HepG2 (cell line): ENCODE measurements around the gene PXMP2. TPM values are rescaled to one million over a fixed set of nuclear protein-coding genes. Genes with fewer than 3 reads are reported as not detected.

Experiments used
- ATAC-seq: fragments of 200-7000 bp; cut with Tn5 transposase; 3 replicates; pipeline ENCODE4 v1.9.1; 2020; ENCODE audit warnings: mild to moderate bottlenecking, moderate library complexity
- BruUV-seq: library from RNA; stranded (reverse); fragments of 400-500 nt; replicated peaks from 2 replicates; lab custom pipeline; 2021; lab: Mats Ljungman, UMichigan
- CTCF ChIA-PET: fragments of 300-600 bp; formaldehyde crosslinking; extraction: SDS; loops from one replicate; lab custom pipeline; 2021; ENCODE audit warnings: low total read pairs, inconsistent platforms, low intra/inter-chr PET ratio; lab: Yijun Ruan, JAX
- POLR2A ChIA-PET: fragments of 350-600 bp; sonication (Branson Sonifier 250); formaldehyde crosslinking; loops from one replicate; lab custom pipeline; 2020; ENCODE audit warnings: antibody characterized with exemption, inconsistent platforms; lab: Yijun Ruan, JAX
- DNase-seq: peaks from one replicate; pipeline ENCODE4 v3.0.0-alpha.2; 2015; ENCODE audit warnings: low spot score
- FAIRE-seq: peaks from 3 replicates; lab custom pipeline; 2011; peaks lifted over from hg19 to GRCh38; lab: Jason Lieb, UNC
- H2AFZ ChIP-seq: one replicate; pipeline ENCODE4 v1.6.1; 2011; ENCODE audit warnings: low read length, inconsistent platforms
- H3K27ac ChIP-seq: fragments of 300-600 bp; 3 replicates; pipeline ENCODE4 v1.8.0; 2011; ENCODE audit warnings: mixed run types, mild to moderate bottlenecking, mixed read lengths, low read length, inconsistent platforms; ENCODE audit not compliant: insufficient read depth; ENCODE audit errors: extremely low read length
- H3K27me3 ChIP-seq, 2 experiments: fragments of 200-600 bp in 1 of 2; 2 replicates in 1 of 2; 3 replicates in 1 of 2; pipeline versions ENCODE4 v1.6.0 to v1.8.0; 2011; ENCODE audit warnings: low read length in 2 of 2, mild to moderate bottlenecking in 2 of 2, moderate library complexity in 2 of 2, inconsistent platforms in 1 of 2; ENCODE audit not compliant: insufficient read depth in 2 of 2, control insufficient read depth in 1 of 2
- H3K36me3 ChIP-seq, 2 experiments: fragments of 200-600 bp in 1 of 2; replicated peaks in 1 of 2; 2 replicates in 1 of 2; 3 replicates in 1 of 2; pipeline versions ENCODE4 v1.5.1 to v1.8.0; 2011; ENCODE audit warnings: low read length in 2 of 2, inconsistent platforms in 1 of 2; ENCODE audit not compliant: insufficient read depth in 2 of 2, control insufficient read depth in 1 of 2
- H3K4me1 ChIP-seq: 2 replicates; pipeline ENCODE4 v1.5.1; 2012; ENCODE audit warnings: low read length, inconsistent platforms; ENCODE audit not compliant: insufficient read depth
- H3K4me2 ChIP-seq: 2 replicates; pipeline ENCODE4 v1.6.0; 2011; ENCODE audit warnings: low read depth, low read length, inconsistent platforms
- H3K4me3 ChIP-seq, 3 experiments: fragments of 200-600 bp in 1 of 3; sonication (generic), shearing (Covaris generic) in 1 of 3; replicated peaks in 1 of 3; 2 replicates each; pipeline ENCODE4 v1.5.1; 2011 to 2016; ENCODE audit warnings: low read length in 3 of 3, inconsistent platforms in 2 of 3, low read depth in 2 of 3, mild to moderate bottlenecking in 2 of 3, control low read depth in 1 of 3, mixed read lengths in 1 of 3; ENCODE audit not compliant: insufficient read depth in 1 of 3
- H3K79me2 ChIP-seq: one replicate; pipeline ENCODE4 v1.6.1; 2011; ENCODE audit warnings: low read length, inconsistent platforms; ENCODE audit not compliant: insufficient read depth
- H3K9ac ChIP-seq: 2 replicates; pipeline ENCODE4 v1.6.0; 2011; ENCODE audit warnings: mild to moderate bottlenecking, low read depth, low read length, inconsistent platforms; ENCODE audit not compliant: insufficient read depth
- H3K9me3 ChIP-seq: 2 replicates; pipeline ENCODE4 v1.5.1; 2012; ENCODE audit warnings: mild to moderate bottlenecking, low read length
- H4K20me1 ChIP-seq: 2 replicates; pipeline ENCODE4 v1.6.0; 2011; ENCODE audit warnings: inconsistent platforms, mild to moderate bottlenecking, low read length, moderate library complexity; ENCODE audit not compliant: insufficient read depth
- AHR ChIP-seq: IDR thresholded peaks from 2 replicates; pipeline ENCODE4 v1.6.1; 2018; ENCODE audit warnings: missing genetic modification reagents, missing compliant biosample characterization
- BRD4 ChIP-seq: sonication (generic); formaldehyde crosslinking; IDR thresholded peaks from 2 replicates; pipeline ENCODE4 v1.4.0; 2020; ENCODE audit warnings: missing genetic modification reagents
- EP300 ChIP-seq, 3 experiments: sonication (generic) in 1 of 3; formaldehyde crosslinking in 1 of 3; IDR thresholded peaks; 2 replicates each; pipeline versions ENCODE4 v1.5.1 to v1.6.1; 2011 to 2020; ENCODE audit warnings: low read depth in 2 of 3, low read length in 2 of 3, borderline replicate concordance in 1 of 3, improper control_type of control experiment in 1 of 3, mild to moderate bottlenecking in 1 of 3, missing genetic modification reagents in 1 of 3, moderate library complexity in 1 of 3
- FOXJ3 ChIP-seq: sonication (generic); formaldehyde crosslinking; IDR thresholded peaks from 2 replicates; pipeline ENCODE4 v1.4.0; 2020; ENCODE audit warnings: missing genetic modification reagents, mild to moderate bottlenecking, borderline replicate concordance
- MED13 ChIP-seq: sonication (generic); formaldehyde crosslinking; IDR thresholded peaks from 2 replicates; pipeline ENCODE4 v1.5.0; 2020; ENCODE audit warnings: missing genetic modification reagents
- MEF2D ChIP-seq: sonication (generic); formaldehyde crosslinking; IDR thresholded peaks from 2 replicates; pipeline ENCODE4 v1.5.1; 2020; ENCODE audit warnings: mild to moderate bottlenecking, missing genetic modification reagents
- NR2F6 ChIP-seq, 2 experiments: IDR thresholded peaks; 2 replicates each; pipeline ENCODE4 v1.6.1; 2016; ENCODE audit warnings: antibody characterized with exemption in 1 of 2, mild to moderate bottlenecking in 1 of 2
- SKI ChIP-seq: fragments of 450-650 bp; IDR thresholded peaks from one replicate; pipeline ENCODE4 v1.6.1; 2018; ENCODE audit warnings: mild to moderate bottlenecking; ENCODE audit not compliant: partially characterized antibody
- TEF ChIP-seq: sonication (generic); formaldehyde crosslinking; IDR thresholded peaks from 2 replicates; pipeline ENCODE4 v1.5.0; 2020; ENCODE audit warnings: missing genetic modification reagents
- ZFP36L2 ChIP-seq: sonication (generic); formaldehyde crosslinking; IDR thresholded peaks from 2 replicates; pipeline ENCODE4 v1.4.0; 2020; ENCODE audit warnings: missing genetic modification reagents
- ZFP41 ChIP-seq: sonication (generic); formaldehyde crosslinking; IDR thresholded peaks from 2 replicates; pipeline ENCODE4 v1.4.0; 2020; ENCODE audit warnings: mild to moderate bottlenecking, missing genetic modification reagents, borderline replicate concordance
- ZFP90 ChIP-seq: sonication (generic); formaldehyde crosslinking; IDR thresholded peaks from 2 replicates; pipeline ENCODE4 v1.8.0; 2022; ENCODE audit warnings: missing genetic modification reagents, mild to moderate bottlenecking, inconsistent platforms, borderline replicate concordance
- ZNF430 ChIP-seq: sonication (generic); formaldehyde crosslinking; IDR thresholded peaks from 2 replicates; pipeline ENCODE4 v1.9.0; 2021; ENCODE audit warnings: mild to moderate bottlenecking, missing genetic modification reagents
- ZNF513 ChIP-seq: sonication (generic); formaldehyde crosslinking; conservative IDR thresholded peaks from 2 replicates; pipeline ENCODE4 v1.5.0; 2020; ENCODE audit warnings: missing genetic modification reagents
- ZNF776 ChIP-seq: sonication (generic); formaldehyde crosslinking; IDR thresholded peaks from 2 replicates; pipeline ENCODE4 v1.4.0; 2020; ENCODE audit warnings: mild to moderate bottlenecking, missing genetic modification reagents
- WGBS: methylation state at CpG from one replicate; pipeline ENCODE4 v1.1.6; 2017; ENCODE audit warnings: low lambda C conversion rate; 5-methylcytosine and 5-hydroxymethylcytosine counted together
- in situ Hi-C: cut with HindIII; loops from 2 replicates; pipeline ENCODE4 v1.10.0; 2017; ENCODE audit warnings: low pct_unique_long_range_greater_than_20kb; ENCODE audit not compliant: extremely low pct_ligation_motif_present
- intact Hi-C: fragments of 100-400 bp; cut with micrococcal nuclease; formaldehyde crosslinking; loops from one replicate; pipeline ENCODE4 v1.10.0; 2022; ENCODE audit not compliant: unreplicated experiment
- polyA plus RNA-seq, 8 experiments: library from polyadenylated mRNA; depleted of rRNA in 3 of 8; stranded (reverse) in 7 of 8; unstranded in 1 of 8; fragments of >200 nt; fragmentation: Illumina TruSeq in 4 of 8; extraction: Trizol in 4 of 8; gene quantifications; 2 replicates each; pipeline versions ENCODE4 v1.2.1 to v1.2.3, GENCODE V29; 2011 to 2016; ENCODE audit warnings: low read depth in 4 of 8, missing spikeins in 1 of 8, mixed read lengths in 1 of 8; ENCODE audit not compliant: insufficient read depth in 1 of 8
- total RNA-seq, 5 experiments: library from RNA; depleted of rRNA; stranded (reverse); fragments of >200 nt; fragmentation: Illumina TruSeq; extraction: Trizol; gene quantifications; 2 replicates each; pipeline ENCODE4 v1.2.3, GENCODE V29; 2016; ENCODE audit warnings: low read depth in 1 of 5
- TF ChIP-seq, protein P1 (sequence below): sonication (generic); formaldehyde crosslinking; IDR thresholded peaks from 2 replicates; pipeline ENCODE4 v1.4.0; 2020; ENCODE audit warnings: missing genetic modification reagents
- TF ChIP-seq, protein P2 (sequence below): sonication (generic); formaldehyde crosslinking; IDR thresholded peaks from 2 replicates; pipeline ENCODE4 v1.5.0; 2020; ENCODE audit warnings: mild to moderate bottlenecking, missing genetic modification reagents

The PXMP2 gene
- total and polyA plus RNA-seq, 2 of the 13 experiments (the other 11 are each of a cell fraction or from before 2014, with no cell fraction given), result 25.5 to 42.9 TPM

DNA sequence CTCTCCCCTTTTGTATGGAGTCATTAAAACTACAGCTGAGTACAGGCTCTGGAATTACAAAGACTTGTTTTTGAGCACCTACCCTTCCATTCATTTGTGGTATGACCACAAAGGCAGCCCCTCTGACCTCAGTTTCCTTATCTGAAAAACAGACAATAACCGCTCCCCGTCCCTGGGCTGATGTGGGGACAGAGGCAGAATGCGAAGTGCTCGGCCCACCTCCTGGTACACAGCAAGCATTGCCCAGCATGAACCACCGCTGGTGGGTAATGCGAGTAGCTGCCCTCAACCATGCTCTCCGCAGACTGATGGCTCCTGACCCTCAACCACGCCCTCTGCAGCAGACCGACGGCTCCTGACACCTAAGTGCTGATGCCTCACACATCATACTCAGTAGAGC lies 46.5 kb upstream of the PXMP2 start:
- intact Hi-C loops, result no loop called here
- H3K4me2 ChIP-seq, result no peak overlapping the region
- BruUV-seq, result no TSS peak
- no peaks in the 10 kb centered on the region for H3K79me2 ChIP-seq
- WGBS, result 95% methylated on average over 8 of the region's 10 CpGs
- no peak overlapping the region for H3K27ac ChIP-seq
- no peaks in the 10 kb centered on the region for H3K27me3 ChIP-seq
- FAIRE-seq (no peak), DNase-seq (no peak), ATAC-seq (no peak)
- TF ChIP-seq ZNF776 (CRISPR knock-in tag), result no peak
- no peak for TF ChIP-seq ZNF513 (CRISPR knock-in tag)
- TF ChIP-seq, protein P1, sequence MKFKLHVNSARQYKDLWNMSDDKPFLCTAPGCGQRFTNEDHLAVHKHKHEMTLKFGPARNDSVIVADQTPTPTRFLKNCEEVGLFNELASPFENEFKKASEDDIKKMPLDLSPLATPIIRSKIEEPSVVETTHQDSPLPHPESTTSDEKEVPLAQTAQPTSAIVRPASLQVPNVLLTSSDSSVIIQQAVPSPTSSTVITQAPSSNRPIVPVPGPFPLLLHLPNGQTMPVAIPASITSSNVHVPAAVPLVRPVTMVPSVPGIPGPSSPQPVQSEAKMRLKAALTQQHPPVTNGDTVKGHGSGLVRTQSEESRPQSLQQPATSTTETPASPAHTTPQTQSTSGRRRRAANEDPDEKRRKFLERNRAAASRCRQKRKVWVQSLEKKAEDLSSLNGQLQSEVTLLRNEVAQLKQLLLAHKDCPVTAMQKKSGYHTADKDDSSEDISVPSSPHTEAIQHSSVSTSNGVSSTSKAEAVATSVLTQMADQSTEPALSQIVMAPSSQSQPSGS, result no peak
- no peak for TF ChIP-seq ZFP41 (CRISPR knock-in tag)
- no peak for TF ChIP-seq NR2F6 (IDR thresholded peaks at IDR 0.05)
- no peak for TF ChIP-seq NR2F6 (CRISPR knock-in tag; IDR thresholded peaks at IDR 0.05)
- TF ChIP-seq MED13 (CRISPR knock-in tag), result no peak
- TF ChIP-seq SKI, result no peak
- no peak for TF ChIP-seq AHR (CRISPR knock-in tag)
- TF ChIP-seq TEF (CRISPR knock-in tag), result no peak
- no peak for TF ChIP-seq BRD4
- TF ChIP-seq FOXJ3 (CRISPR knock-in tag), result no peak
- TF ChIP-seq ZFP90 (CRISPR knock-in tag), result no peak
- TF ChIP-seq EP300 (IDR thresholded peaks at IDR 0.05; ENCODE audit: low read depth in 2 of 2, low read length in 2 of 2), result no peak
- TF ChIP-seq EP300 (CRISPR knock-in tag; IDR thresholded peaks at IDR 0.05; ENCODE audit: borderline replicate concordance), result no peak
- TF ChIP-seq MEF2D, result no peak
- no peak for TF ChIP-seq ZFP36L2 (CRISPR knock-in tag)
- TF ChIP-seq, protein P2, sequence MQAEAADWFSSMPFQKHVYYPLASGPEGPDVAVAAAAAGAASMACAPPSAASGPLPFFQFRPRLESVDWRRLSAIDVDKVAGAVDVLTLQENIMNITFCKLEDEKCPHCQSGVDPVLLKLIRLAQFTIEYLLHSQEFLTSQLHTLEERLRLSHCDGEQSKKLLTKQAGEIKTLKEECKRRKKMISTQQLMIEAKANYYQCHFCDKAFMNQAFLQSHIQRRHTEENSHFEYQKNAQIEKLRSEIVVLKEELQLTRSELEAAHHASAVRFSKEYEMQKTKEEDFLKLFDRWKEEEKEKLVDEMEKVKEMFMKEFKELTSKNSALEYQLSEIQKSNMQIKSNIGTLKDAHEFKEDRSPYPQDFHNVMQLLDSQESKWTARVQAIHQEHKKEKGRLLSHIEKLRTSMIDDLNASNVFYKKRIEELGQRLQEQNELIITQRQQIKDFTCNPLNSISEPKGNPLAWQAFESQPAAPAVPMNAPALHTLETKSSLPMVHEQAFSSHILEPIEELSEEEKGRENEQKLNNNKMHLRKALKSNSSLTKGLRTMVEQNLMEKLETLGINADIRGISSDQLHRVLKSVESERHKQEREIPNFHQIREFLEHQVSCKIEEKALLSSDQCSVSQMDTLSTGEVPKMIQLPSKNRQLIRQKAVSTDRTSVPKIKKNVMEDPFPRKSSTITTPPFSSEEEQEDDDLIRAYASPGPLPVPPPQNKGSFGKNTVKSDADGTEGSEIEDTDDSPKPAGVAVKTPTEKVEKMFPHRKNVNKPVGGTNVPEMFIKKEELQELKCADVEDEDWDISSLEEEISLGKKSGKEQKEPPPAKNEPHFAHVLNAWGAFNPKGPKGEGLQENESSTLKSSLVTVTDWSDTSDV, result no peak
- TF ChIP-seq ZNF430 (CRISPR knock-in tag), result no peak
- no peaks in the 10 kb centered on the region; the same call in 1 of the 2 replicates for H4K20me1 ChIP-seq
- ChIA-PET POLR2A (no interaction called here), CTCF (no interaction called here)
- no peaks in the 10 kb centered on the region for H3K9me3 ChIP-seq
- H3K36me3 ChIP-seq, result peaks cover 34 to 66% of the 10 kb centered on the region in 2 experiments; a peak in 4 of 5 replicates
- H3K4me3 ChIP-seq, result no peak overlapping the region
- in situ Hi-C loops, result no loop called here
- H3K9ac ChIP-seq, result no peak overlapping the region
- no peak overlapping the region for H2AFZ ChIP-seq
- H3K4me1 ChIP-seq, result no peaks in the 10 kb centered on the region
